ENCODE results near the gene PDZD4.

PDZD4 gene

DNA sequence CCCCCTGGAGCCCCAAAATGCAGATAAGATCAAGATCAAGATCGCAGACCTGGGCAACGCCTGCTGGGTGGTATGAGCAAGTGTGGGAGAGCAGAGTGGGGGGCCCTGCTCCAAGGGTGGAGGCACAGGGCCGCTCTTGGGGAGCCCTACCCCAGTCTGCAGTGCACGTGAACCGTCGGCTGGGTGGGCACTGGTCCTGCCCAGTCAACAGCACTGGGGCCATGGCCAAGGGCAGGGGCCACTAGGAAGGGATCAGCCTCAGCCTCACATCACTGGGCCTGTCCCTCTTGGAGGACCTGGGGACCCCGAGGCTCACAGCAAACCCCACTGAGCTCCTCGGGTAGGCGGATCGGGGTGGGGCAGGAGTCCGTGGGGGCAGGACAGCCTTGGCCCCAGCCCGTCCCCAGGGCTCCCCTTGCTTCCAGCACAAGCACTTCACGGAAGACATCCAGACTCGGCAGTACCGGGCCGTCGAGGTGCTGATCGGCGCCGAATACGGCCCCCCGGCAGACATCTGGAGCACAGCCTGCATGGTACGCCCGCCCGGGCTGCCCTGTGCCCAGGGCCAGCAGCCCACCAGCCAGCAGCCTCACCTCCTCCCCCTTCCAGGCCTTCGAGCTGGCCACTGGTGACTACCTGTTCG lies 45.9 kb downstream of the PDZD4 start:
- FAIRE-seq (no peak), DNase-seq (ENCODE audit: insufficient read length, low spot score) (no peak)
- TF ChIP-seq POU2F2 (IDR thresholded peaks at IDR 0.05; ENCODE audit: low read depth, low read length) (no peak), TAF1 (IDR thresholded peaks at IDR 0.05; ENCODE audit: low read depth, low read length) (no peak), POLR2A (IDR thresholded peaks at IDR 0.05; ENCODE audit: low read depth, low read length) (no peak), PAX5 (IDR thresholded peaks at IDR 0.05; ENCODE audit: insufficient read depth, low read length, severe bottlenecking) (no peak), SPI1 (IDR thresholded peaks at IDR 0.05; ENCODE audit: low read depth, low read length) (no peak), POLR2AphosphoS5 (IDR thresholded peaks at IDR 0.05; ENCODE audit: low read depth, low read length) (no peak)

DNA sequence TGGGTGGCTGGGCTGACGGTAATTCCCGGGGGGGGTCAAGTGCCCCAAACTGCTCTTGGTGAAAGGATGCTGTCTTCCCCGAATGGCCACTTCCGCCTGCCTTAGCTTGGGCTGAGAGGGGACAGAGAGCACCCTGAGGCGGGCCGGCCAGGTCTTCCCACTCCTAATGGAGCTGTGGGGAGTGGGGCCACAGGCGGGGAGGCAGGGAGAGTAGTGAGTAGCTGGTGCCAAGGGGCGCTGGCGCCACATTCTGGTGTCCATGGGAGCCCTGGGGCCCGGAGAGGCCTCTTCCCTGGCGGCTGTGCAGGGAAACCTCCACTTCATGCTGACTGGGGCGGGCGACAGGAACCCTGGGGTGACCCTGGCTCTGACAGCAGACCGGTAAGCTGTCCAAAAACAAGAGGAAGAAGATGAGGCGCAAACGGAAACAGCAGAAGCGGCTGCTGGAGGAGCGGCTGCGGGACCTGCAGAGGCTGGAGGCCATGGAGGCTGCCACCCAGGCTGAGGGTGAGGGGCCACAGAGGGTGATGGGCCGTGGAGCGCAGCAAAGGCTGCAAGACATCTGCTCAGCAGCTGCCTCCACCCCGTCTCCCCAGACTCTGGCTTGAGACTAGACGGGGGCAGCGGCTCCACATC lies 46.8 kb downstream of the PDZD4 start:
- TF ChIP-seq POLR2AphosphoS5 (IDR thresholded peaks at IDR 0.05; ENCODE audit: low read depth, low read length) (no peak), POU2F2 (IDR thresholded peaks at IDR 0.05; ENCODE audit: low read depth, low read length) (no peak), TAF1 (IDR thresholded peaks at IDR 0.05; ENCODE audit: low read depth, low read length) (no peak), SPI1 (IDR thresholded peaks at IDR 0.05; ENCODE audit: low read depth, low read length) (no peak), PAX5 (IDR thresholded peaks at IDR 0.05; ENCODE audit: insufficient read depth, low read length, severe bottlenecking) (no peak), POLR2A (IDR thresholded peaks at IDR 0.05; ENCODE audit: low read depth, low read length) (no peak)
- FAIRE-seq (no peak), DNase-seq (ENCODE audit: insufficient read length, low spot score) (no peak)

DNA sequence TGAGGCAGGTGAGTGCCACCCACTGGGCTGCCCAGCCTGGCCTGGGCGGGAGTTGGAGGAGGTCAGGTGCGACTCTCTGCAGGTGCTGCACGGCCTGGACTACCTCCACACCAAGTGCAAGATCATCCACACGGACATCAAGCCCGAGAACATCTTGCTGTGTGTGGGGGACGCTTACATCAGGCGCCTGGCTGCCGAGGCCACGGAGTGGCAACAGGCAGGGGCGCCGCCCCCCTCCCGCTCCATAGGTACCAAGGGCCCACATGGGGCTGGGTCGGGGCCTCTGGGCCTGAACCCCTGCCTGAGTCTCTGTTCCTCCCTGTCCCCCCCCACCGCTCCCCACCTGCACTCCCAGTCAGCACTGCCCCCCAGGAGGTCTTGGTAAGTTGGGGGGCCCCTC lies 47.5 kb downstream of the PDZD4 start:
- FAIRE-seq: peak; percentile 47
- TF ChIP-seq POLR2A (IDR thresholded peaks at IDR 0.05; ENCODE audit: low read depth, low read length) (no peak), SPI1 (IDR thresholded peaks at IDR 0.05; ENCODE audit: low read depth, low read length) (no peak), PAX5 (IDR thresholded peaks at IDR 0.05; ENCODE audit: insufficient read depth, low read length, severe bottlenecking) (no peak), POLR2AphosphoS5 (IDR thresholded peaks at IDR 0.05; ENCODE audit: low read depth, low read length) (no peak), POU2F2 (IDR thresholded peaks at IDR 0.05; ENCODE audit: low read depth, low read length) (no peak), TAF1 (IDR thresholded peaks at IDR 0.05; ENCODE audit: low read depth, low read length) (no peak)
- DNase-seq (ENCODE audit: insufficient read length, low spot score): no peak

DNA sequence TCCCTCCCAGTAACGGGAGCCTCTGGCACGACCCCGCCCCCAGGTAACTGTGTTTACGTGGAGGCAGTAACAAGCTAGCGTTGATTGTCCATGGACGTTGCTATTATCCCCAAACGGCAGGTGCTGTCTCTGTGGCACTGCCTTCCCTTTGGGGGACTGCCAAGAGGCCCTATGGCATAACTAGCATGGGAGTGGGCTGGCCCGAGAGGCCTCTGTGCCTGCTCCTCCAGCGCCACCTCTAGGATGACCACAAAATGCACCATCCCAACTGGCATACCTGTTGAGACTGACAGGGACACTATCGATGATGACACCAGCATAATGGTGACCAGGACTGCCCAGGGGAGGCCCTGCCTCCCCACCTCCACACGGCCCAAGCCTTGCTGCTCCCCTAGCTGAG lies 48.0 kb downstream of the PDZD4 start:
- TF ChIP-seq POLR2A (IDR thresholded peaks at IDR 0.05; ENCODE audit: low read depth, low read length) (no peak), PAX5 (IDR thresholded peaks at IDR 0.05; ENCODE audit: insufficient read depth, low read length, severe bottlenecking) (no peak), POU2F2 (IDR thresholded peaks at IDR 0.05; ENCODE audit: low read depth, low read length) (no peak), SPI1 (IDR thresholded peaks at IDR 0.05; ENCODE audit: low read depth, low read length) (no peak), POLR2AphosphoS5 (IDR thresholded peaks at IDR 0.05; ENCODE audit: low read depth, low read length) (no peak), TAF1 (IDR thresholded peaks at IDR 0.05; ENCODE audit: low read depth, low read length) (no peak)
- DNase-seq (ENCODE audit: insufficient read length, low spot score) (no peak), FAIRE-seq (no peak)

DNA sequence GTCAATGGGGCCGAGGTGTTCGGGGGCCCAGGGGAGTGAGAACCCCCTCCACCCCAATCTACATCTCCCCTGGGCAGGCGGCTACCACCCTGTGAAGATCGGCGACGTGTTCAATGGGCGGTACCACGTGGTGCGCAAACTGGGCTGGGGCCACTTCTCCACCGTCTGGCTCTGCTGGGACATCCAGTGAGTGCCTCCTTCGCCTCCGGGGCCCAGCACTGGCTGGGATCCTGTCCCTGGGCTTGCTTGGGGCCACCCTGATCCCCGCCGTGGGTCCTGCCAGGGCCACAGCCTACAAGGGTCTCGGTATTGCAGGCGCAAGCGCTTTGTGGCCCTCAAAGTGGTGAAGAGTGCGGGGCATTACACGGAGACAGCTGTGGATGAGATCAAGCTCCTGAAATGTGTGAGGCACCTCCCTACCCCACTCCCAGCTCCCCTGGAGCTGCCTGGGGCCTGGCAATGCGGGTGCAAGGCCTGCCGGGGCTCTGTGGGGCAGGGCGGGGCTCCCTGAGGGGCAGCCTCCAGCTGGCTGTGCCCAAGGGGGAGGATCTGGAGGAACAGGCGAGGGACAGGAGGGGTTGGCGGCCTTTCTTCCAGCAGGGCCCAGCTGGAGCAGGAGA lies 48.8 kb downstream of the PDZD4 start:
- TF ChIP-seq POLR2A (IDR thresholded peaks at IDR 0.05; ENCODE audit: low read depth, low read length) (no peak), SPI1 (IDR thresholded peaks at IDR 0.05; ENCODE audit: low read depth, low read length) (no peak), POU2F2 (IDR thresholded peaks at IDR 0.05; ENCODE audit: low read depth, low read length) (no peak), POLR2AphosphoS5 (IDR thresholded peaks at IDR 0.05; ENCODE audit: low read depth, low read length) (no peak), PAX5 (IDR thresholded peaks at IDR 0.05; ENCODE audit: insufficient read depth, low read length, severe bottlenecking) (no peak), TAF1 (IDR thresholded peaks at IDR 0.05; ENCODE audit: low read depth, low read length) (no peak)
- DNase-seq (ENCODE audit: insufficient read length, low spot score): no peak
- no peak for FAIRE-seq

DNA sequence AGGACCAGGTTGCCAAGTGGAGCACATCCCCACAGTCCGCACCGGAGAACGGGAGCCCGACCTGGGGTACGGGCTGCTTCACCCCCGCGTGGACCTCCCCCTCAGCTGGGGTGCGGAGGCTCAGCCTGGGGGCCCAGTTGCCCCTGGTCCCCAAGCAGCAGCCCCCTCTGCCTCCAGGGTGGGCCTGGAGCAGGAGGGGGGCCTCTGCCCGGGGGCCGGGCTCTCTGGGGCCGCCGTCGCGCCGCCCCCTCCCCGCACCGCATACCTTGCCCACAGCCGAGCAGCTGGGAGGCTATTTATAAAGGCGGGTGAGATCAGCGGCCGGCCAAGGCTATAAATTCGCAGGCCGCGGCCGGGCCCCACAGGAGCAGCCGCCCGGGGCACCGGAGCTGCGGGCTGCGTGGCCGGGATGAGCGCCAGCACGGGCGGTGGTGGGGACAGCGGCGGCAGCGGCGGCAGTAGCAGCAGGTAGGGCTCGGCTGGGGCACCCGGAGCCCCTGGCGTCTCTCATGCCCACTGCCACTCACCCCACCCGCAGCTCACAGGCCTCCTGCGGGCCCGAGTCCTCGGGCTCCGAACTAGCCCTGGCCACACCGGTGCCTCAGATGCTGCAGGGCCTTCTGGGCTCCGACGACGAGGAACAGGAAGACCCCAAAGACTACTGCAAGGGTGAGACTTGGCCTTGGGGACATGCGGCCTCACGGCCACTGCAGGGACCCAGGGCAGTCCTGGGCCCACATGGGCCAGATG lies 49.5 kb downstream of the PDZD4 start, which contains the start of gene SRPK3:
Gene SRPK3, plus strand, starts transcription at position 364 of the 750 bp plus-strand sequence. Its CDS starts 46 bp downstream, at position 410.
- no peak for FAIRE-seq
- DNase-seq (ENCODE audit: insufficient read length, low spot score): no peak
- no peak for TF ChIP-seq PAX5 (IDR thresholded peaks at IDR 0.05; ENCODE audit: insufficient read depth, low read length, severe bottlenecking)
- no peak for TF ChIP-seq POLR2A (IDR thresholded peaks at IDR 0.05; ENCODE audit: low read depth, low read length)
- no peak for TF ChIP-seq TAF1 (IDR thresholded peaks at IDR 0.05; ENCODE audit: low read depth, low read length)
- TF ChIP-seq POU2F2 (IDR thresholded peaks at IDR 0.05; ENCODE audit: low read depth, low read length): no peak
- no peak for TF ChIP-seq POLR2AphosphoS5 (IDR thresholded peaks at IDR 0.05; ENCODE audit: low read depth, low read length)
- TF ChIP-seq SPI1 (IDR thresholded peaks at IDR 0.05; ENCODE audit: low read depth, low read length): no peak

DNA sequence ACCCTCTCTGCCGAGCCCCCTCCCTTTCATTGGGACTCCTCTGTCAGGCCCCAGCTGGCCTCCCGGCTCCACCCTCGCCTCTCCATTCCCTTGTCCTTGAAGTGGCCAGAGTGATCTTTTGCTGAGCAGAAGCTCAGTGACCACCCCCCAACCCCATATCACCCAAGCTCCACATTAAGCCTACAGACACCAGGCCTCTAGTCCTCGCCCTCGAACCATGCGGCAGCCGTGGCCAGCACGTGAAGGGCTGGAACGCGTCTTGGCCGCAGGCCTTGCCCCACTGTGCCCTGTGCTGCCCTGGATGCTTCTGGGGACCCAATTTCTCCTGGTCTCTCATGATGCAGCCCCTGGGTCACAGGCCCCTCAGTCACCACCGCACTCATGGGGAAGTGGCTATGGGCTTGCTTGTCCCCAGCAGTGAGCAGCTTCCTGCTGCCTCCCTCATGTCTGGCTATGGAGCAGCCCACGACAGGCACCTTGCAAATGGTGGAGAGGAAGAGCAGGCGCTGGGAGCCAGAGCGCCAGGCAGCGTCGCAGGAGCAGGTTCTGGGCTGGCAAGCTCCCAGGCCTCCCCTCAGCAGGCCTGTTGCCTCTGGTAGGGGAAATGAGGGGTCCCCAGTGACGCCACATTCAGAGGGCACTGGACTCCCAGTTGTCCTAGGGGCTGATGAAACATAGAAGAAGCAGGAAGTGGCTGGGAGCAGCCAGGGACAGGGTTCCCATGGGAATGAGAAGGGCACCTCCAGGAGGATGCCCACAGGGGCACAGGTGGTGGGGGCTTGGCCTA lies 50.3 kb downstream of the PDZD4 start:
- DNase-seq (ENCODE audit: insufficient read length, low spot score): no peak
- no peak for FAIRE-seq

DNA sequence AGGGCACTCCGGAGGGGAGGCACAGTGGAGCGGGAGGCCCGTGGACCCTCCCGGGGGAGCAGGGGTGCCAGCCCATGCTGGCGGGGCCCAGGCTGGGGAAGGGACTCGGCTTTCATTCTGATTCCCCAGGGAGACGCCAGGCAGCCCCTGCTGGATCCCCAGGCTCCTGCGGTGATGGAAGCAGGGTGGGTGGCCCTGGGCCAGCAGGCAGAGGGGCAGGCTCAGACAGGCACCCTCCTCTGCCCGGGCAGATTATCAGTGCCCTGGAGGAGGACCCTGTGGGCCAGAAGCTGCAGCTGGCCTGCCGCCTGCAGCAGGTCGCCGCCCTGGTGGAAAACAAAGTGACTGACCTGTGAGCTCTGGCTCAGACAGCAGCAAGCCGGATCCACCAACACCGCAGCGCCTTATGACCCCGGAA lies 51.7 kb downstream of the PDZD4 start:
- TF ChIP-seq POLR2A (IDR thresholded peaks at IDR 0.05; ENCODE audit: low read depth, low read length) (no peak), POU2F2 (IDR thresholded peaks at IDR 0.05; ENCODE audit: low read depth, low read length) (no peak), PAX5 (IDR thresholded peaks at IDR 0.05; ENCODE audit: insufficient read depth, low read length, severe bottlenecking) (no peak), SPI1 (IDR thresholded peaks at IDR 0.05; ENCODE audit: low read depth, low read length) (no peak), POLR2AphosphoS5 (IDR thresholded peaks at IDR 0.05; ENCODE audit: low read depth, low read length) (no peak), TAF1 (IDR thresholded peaks at IDR 0.05; ENCODE audit: low read depth, low read length) (no peak)
- DNase-seq (ENCODE audit: insufficient read length, low spot score): no peak

More for the DNA sequence above, 50.3 kb downstream of the PDZD4 start:
- TF ChIP-seq SPI1 (IDR thresholded peaks at IDR 0.05; ENCODE audit: low read depth, low read length): no peak
- TF ChIP-seq PAX5 (IDR thresholded peaks at IDR 0.05; ENCODE audit: insufficient read depth, low read length, severe bottlenecking): no peak
- TF ChIP-seq POLR2AphosphoS5 (IDR thresholded peaks at IDR 0.05; ENCODE audit: low read depth, low read length): no peak
- TF ChIP-seq POLR2A (IDR thresholded peaks at IDR 0.05; ENCODE audit: low read depth, low read length): no peak
- TF ChIP-seq POU2F2 (IDR thresholded peaks at IDR 0.05; ENCODE audit: low read depth, low read length): no peak

More for the DNA sequence above, 51.7 kb downstream of the PDZD4 start:
- no peak for FAIRE-seq

Data from GM12891 (cell line).